K562 (cell line): Measurements from ENCODE around the gene SYCN. TPM values are rescaled to one million over a fixed set of nuclear protein-coding genes. Genes with fewer than 3 reads are reported as not detected.

Experiments
- ADNP ChIP-seq: fragments of 200-800 bp; sonication (Bioruptor generic); IDR thresholded peaks from 2 replicates; pipeline ENCODE4 v1.6.1; 2016; ENCODE audit warnings: missing genetic modification characterization, missing compliant biosample characterization
- BHLHE40 ChIP-seq: IDR thresholded peaks from 2 replicates; pipeline ENCODE4 v1.6.1; 2011; ENCODE audit warnings: low read length, improper control_type of control experiment
- CAMTA2 ChIP-seq: fragments of 250-450 bp; sonication (Bioruptor Pico); conservative IDR thresholded peaks from 2 replicates; pipeline ENCODE4 v1.5.1; 2022
- CCNT2 ChIP-seq: IDR thresholded peaks from 2 replicates; pipeline ENCODE4 v1.6.1; 2011; ENCODE audit warnings: borderline replicate concordance, low read depth, mild to moderate bottlenecking, moderate library complexity, mixed read lengths, low read length; ENCODE audit not compliant: insufficient read length; ENCODE audit errors: extremely low read depth
- COPS2 ChIP-seq: fragments of 450-650 bp; conservative IDR thresholded peaks from 2 replicates; pipeline ENCODE4 v1.6.1; 2016; ENCODE audit warnings: mild to moderate bottlenecking, moderate library complexity
- HMG20A ChIP-seq: fragments of 450-650 bp; formaldehyde crosslinking; conservative IDR thresholded peaks from 2 replicates; pipeline ENCODE4 v1.4.0; 2020; ENCODE audit warnings: mild to moderate bottlenecking, mixed read lengths
- JUND ChIP-seq, 2 experiments: IDR thresholded peaks; 2 replicates in 1 of 2; 3 replicates in 1 of 2; pipeline ENCODE4 v1.6.1; 2011; ENCODE audit warnings: borderline replicate concordance in 2 of 2, low read depth in 2 of 2, low read length in 2 of 2, improper control_type of control experiment in 1 of 2, missing biosample characterization in 1 of 2, missing genetic modification characterization in 1 of 2, missing genetic modification reagents in 1 of 2
- LCOR ChIP-seq: sonication (generic); formaldehyde crosslinking; IDR thresholded peaks from 2 replicates; pipeline ENCODE4 v1.8.0; 2022; ENCODE audit warnings: mild to moderate bottlenecking, missing genetic modification reagents
- MAFG ChIP-seq: fragments of 450-650 bp; conservative IDR thresholded peaks from 2 replicates; pipeline ENCODE4 v1.6.1; 2016; ENCODE audit warnings: missing genetic modification characterization, missing compliant biosample characterization
- MCM3 ChIP-seq: fragments of 450-650 bp; IDR thresholded peaks from 2 replicates; pipeline ENCODE4 v1.6.1; 2016
- MEF2D ChIP-seq: conservative IDR thresholded peaks from 2 replicates; pipeline ENCODE4 v1.6.1; 2016; ENCODE audit warnings: low read depth, missing genetic modification characterization, missing compliant biosample characterization
- NFE2 ChIP-seq: IDR thresholded peaks from 2 replicates; pipeline ENCODE4 v1.6.1; 2014; ENCODE audit warnings: antibody characterized with exemption, low read depth
- RCOR1 ChIP-seq, 2 experiments: IDR thresholded peaks; 2 replicates each; pipeline ENCODE4 v1.6.1; 2012; ENCODE audit warnings: low read depth in 2 of 2, low read length in 2 of 2, borderline replicate concordance in 1 of 2, improper control_type of control experiment in 1 of 2
- RREB1 ChIP-seq: fragments of 250-450 bp; sonication (Bioruptor Pico); IDR thresholded peaks from 2 replicates; pipeline ENCODE4 v1.4.0; 2020
- TAF1 ChIP-seq: IDR thresholded peaks from 2 replicates; pipeline ENCODE4 v1.6.1; 2011; ENCODE audit warnings: mild to moderate bottlenecking, low read length, moderate library complexity; ENCODE audit not compliant: insufficient read depth, control insufficient read depth, severe bottlenecking; ENCODE audit errors: extremely low read depth
- TAF9B ChIP-seq: fragments of 450-650 bp; IDR thresholded peaks from 2 replicates; pipeline ENCODE4 v1.6.1; 2018; ENCODE audit warnings: mild to moderate bottlenecking; ENCODE audit not compliant: partially characterized antibody
- THRB ChIP-seq: fragments of 450-650 bp; formaldehyde crosslinking; conservative IDR thresholded peaks from 2 replicates; pipeline ENCODE4 v1.4.0; 2022; ENCODE audit warnings: mild to moderate bottlenecking, missing genetic modification characterization
- TRIM24 ChIP-seq, 2 experiments: fragments of 450-650 bp; IDR thresholded peaks; 2 replicates each; pipeline ENCODE4 v1.6.1; 2016
- TRIM28 ChIP-seq: fragments of 450-650 bp; IDR thresholded peaks from 2 replicates; pipeline ENCODE4 v1.6.1; 2017
- ZKSCAN1 ChIP-seq: fragments of 150-350 bp; IDR thresholded peaks from 2 replicates; pipeline ENCODE4 v1.6.1; 2016; ENCODE audit warnings: low read depth, low read length
- ZNF134 ChIP-seq: fragments of 250-450 bp; sonication (Bioruptor Pico); conservative IDR thresholded peaks from 2 replicates; pipeline ENCODE4 v1.4.0; 2020
- ZNF354B ChIP-seq: fragments of 250-450 bp; sonication (Bioruptor Pico); IDR thresholded peaks from 2 replicates; pipeline ENCODE4 v1.4.0; 2020
- polyA plus RNA-seq, 8 experiments: library from polyadenylated mRNA; depleted of rRNA in 4 of 8; stranded (reverse) in 5 of 8; unstranded in 3 of 8; fragments of >200 nt; fragmentation: Nextera tagmentation in 2 of 8; fragmentation: Illumina TruSeq in 1 of 8; extraction: Ambion mirVana in 2 of 8; extraction: Trizol in 1 of 8; gene quantifications; 2 replicates each; pipeline versions ENCODE4 v1.2.1 to v1.2.3, GENCODE V29; 2011 to 2014; ENCODE audit warnings: inconsistent platforms in 1 of 8, missing spikeins in 1 of 8
- total RNA-seq, 7 experiments: library from RNA; depleted of rRNA in 6 of 7; stranded (reverse); fragments of >200 nt in 6 of 7; fragmentation: Illumina TruSeq in 2 of 7; extraction: Trizol in 2 of 7; gene quantifications; 2 replicates each; pipeline versions ENCODE4 v1.2.1 to v1.2.3, GENCODE V29; 2011 to 2021; ENCODE audit warnings: low replicate concordance in 1 of 7

Gene SYCN
- total and polyA plus RNA-seq, 9 of the 15 experiments (the other 6 are each of a cell fraction or from before 2014, with no cell fraction given) = not detected

- TF ChIP-seq RREB1 (CRISPR knock-in tag) (no peak), JUND (IDR thresholded peaks at IDR 0.05; ENCODE audit: borderline replicate concordance, low read depth, low read length) (peak; percentile 36; the same call in 1 of the 2 replicates), JUND (tag; IDR thresholded peaks at IDR 0.05; ENCODE audit: borderline replicate concordance, low read depth, low read length) (no peak), COPS2 (no peak), RCOR1 (IDR thresholded peaks at IDR 0.05; ENCODE audit: borderline replicate concordance in 1 of 2, low read depth in 2 of 2, low read length in 2 of 2) (no peak), BHLHE40 (peak; percentile 74), CCNT2 (no peak), MAFG (no peak), TRIM24 (IDR thresholded peaks at IDR 0.05) (peak in 1 of 2 experiments; percentile 65; a peak in 1 of 4 replicates), TRIM28 (peak; percentile 71; the same call in 1 of the 2 replicates), ZKSCAN1 (no peak), MCM3 (no peak), TAF1 (no peak), NFE2 (0 out of 2 replicates have a peak, but pooled peaks have one; percentile 3), LCOR (CRISPR knock-in tag) (no peak), TAF9B (no peak), THRB (no peak), ADNP (tag) (no peak), ZNF354B (CRISPR knock-in tag) (no peak), CAMTA2 (no peak), MEF2D (tag) (no peak), HMG20A (no peak), ZNF134 (CRISPR knock-in tag) (no peak)
Observed at GRCh38 chr19:39183104-39183503, 21.0 kb downstream of the SYCN start (continued).
